Natural killer cell treated with Interleukin-12 subunit alpha and Interleukin-12 subunit beta and Interleukin-15 and Interleukin-18, amount 100 ng/mL, for 72 hours (primary cell): ENCODE measurements around the gene SMG7. TPM values are rescaled to one million over a fixed set of nuclear protein-coding genes. Genes with fewer than 3 reads are reported as not detected.
A peak's percentile ranks its signal among the peaks of the same experiment; 100 is the strongest.

ENCODE experiments used
- ATAC-seq, 2 donors: fragments of 150-1000 bp; cut with Tn5 transposase in 1 of 2; sonication (Bioruptor Pico), chemical (Tn5 transposase) in 1 of 2; 2 replicates each; pipeline ENCODE4 v1.10.0; 2021
- DNase-seq: peaks from one replicate; pipeline ENCODE4 v3.0.0; 2022; ENCODE audit warnings: low spot score
- H3K27ac Mint-ChIP-seq, 2 donors: 1 replicate in 1 of 2; 2 replicates in 1 of 2; pipeline ENCODE4 v1.8.0; 2022; ENCODE audit warnings: mixed read lengths in 2 of 2, mild to moderate bottlenecking in 1 of 2, moderate library complexity in 1 of 2
- H3K27me3 Mint-ChIP-seq, 2 donors: 1 replicate in 1 of 2; 2 replicates in 1 of 2; pipeline ENCODE4 v1.8.0; 2022; ENCODE audit warnings: mixed read lengths in 2 of 2
- H3K36me3 Mint-ChIP-seq: one replicate; pipeline ENCODE4 v1.8.0; 2022; ENCODE audit warnings: mixed read lengths
- H3K4me1 Mint-ChIP-seq, 2 donors: 1 replicate in 1 of 2; 2 replicates in 1 of 2; pipeline ENCODE4 v1.8.0; 2022; ENCODE audit warnings: low read depth in 2 of 2, mixed read lengths in 2 of 2, mild to moderate bottlenecking in 1 of 2
- H3K4me3 Mint-ChIP-seq: one replicate; pipeline ENCODE4 v1.8.0; 2022; ENCODE audit warnings: mixed read lengths
- H3K9me3 Mint-ChIP-seq: 2 replicates; pipeline ENCODE4 v1.8.0; 2022; ENCODE audit warnings: mixed read lengths
- total RNA-seq, 2 donors: library from RNA; stranded (reverse); gene quantifications; one replicate each; pipeline ENCODE4 v1.2.3, GENCODE V29; 2022

SMG7 gene
- total RNA-seq, 2 donors from 2014 or later = 90.2 to 96.1 TPM

- no peak for DNase-seq
- H3K9me3 Mint-ChIP-seq = no peaks in the 10 kb centered on the region
- H3K27ac Mint-ChIP-seq = peak overlapping the region in 1 of 2 donors; percentile 43
- H3K36me3 Mint-ChIP-seq = no peaks in the 10 kb centered on the region
- no peak for ATAC-seq
- H3K27me3 Mint-ChIP-seq = peaks cover 0 to 6% of the 10 kb centered on the region in 2 donors
- no peak overlapping the region for H3K4me3 Mint-ChIP-seq
- peaks cover 0 to 5% of the 10 kb centered on the region in 2 donors for H3K4me1 Mint-ChIP-seq
These were observed 96.8 kb downstream of the SMG7 start for GRCh38 chr1:183569141-183569540.

GRCh38 chr1:183569801-183570200, 97.5 kb downstream of the SMG7 start:
- Mint-ChIP-seq H3K27me3 (peaks cover 0 to 6% of the 10 kb centered on the region in 2 donors), H3K4me1 (peaks cover 0 to 5% of the 10 kb centered on the region in 2 donors), H3K9me3 (no peaks in the 10 kb centered on the region), H3K27ac (no peak overlapping the region), H3K4me3 (no peak overlapping the region), H3K36me3 (no peaks in the 10 kb centered on the region)
- no peak for DNase-seq
- ATAC-seq = no peak

- H3K36me3 Mint-ChIP-seq = no peaks in the 10 kb centered on the region
- no peak overlapping the region for H3K4me3 Mint-ChIP-seq
- peaks cover 0 to 6% of the 10 kb centered on the region in 2 donors for H3K27me3 Mint-ChIP-seq
- no peak for ATAC-seq
- H3K27ac Mint-ChIP-seq = no peak overlapping the region
- DNase-seq = no peak
- H3K4me1 Mint-ChIP-seq = peaks cover 0 to 5% of the 10 kb centered on the region in 2 donors
- H3K9me3 Mint-ChIP-seq = no peaks in the 10 kb centered on the region
These were observed 98.2 kb downstream of the SMG7 start for GRCh38 chr1:183570451-183570850.

GRCh38 chr1:183571678-183572268, 99.5 kb downstream of the SMG7 start:
- Mint-ChIP-seq H3K36me3 (no peaks in the 10 kb centered on the region), H3K27ac (no peak overlapping the region), H3K4me3 (no peak overlapping the region), H3K9me3 (no peaks in the 10 kb centered on the region), H3K27me3 (peaks cover 0 to 6% of the 10 kb centered on the region in 2 donors), H3K4me1 (peaks cover 0 to 5% of the 10 kb centered on the region in 2 donors)
- no peak for DNase-seq
- no peak for ATAC-seq

GRCh38 chr1:183572721-183573120, 100.4 kb downstream of the SMG7 start:
- ATAC-seq = no peak
- no peak for DNase-seq
- no peaks in the 10 kb centered on the region for H3K36me3 Mint-ChIP-seq
- H3K4me1 Mint-ChIP-seq = peaks cover 0 to under 1% of the 10 kb centered on the region in 2 donors
- no peak overlapping the region for H3K4me3 Mint-ChIP-seq
- no peak overlapping the region for H3K27ac Mint-ChIP-seq
- H3K27me3 Mint-ChIP-seq = peaks cover 0 to 6% of the 10 kb centered on the region in 2 donors
- H3K9me3 Mint-ChIP-seq = no peaks in the 10 kb centered on the region

DNA sequence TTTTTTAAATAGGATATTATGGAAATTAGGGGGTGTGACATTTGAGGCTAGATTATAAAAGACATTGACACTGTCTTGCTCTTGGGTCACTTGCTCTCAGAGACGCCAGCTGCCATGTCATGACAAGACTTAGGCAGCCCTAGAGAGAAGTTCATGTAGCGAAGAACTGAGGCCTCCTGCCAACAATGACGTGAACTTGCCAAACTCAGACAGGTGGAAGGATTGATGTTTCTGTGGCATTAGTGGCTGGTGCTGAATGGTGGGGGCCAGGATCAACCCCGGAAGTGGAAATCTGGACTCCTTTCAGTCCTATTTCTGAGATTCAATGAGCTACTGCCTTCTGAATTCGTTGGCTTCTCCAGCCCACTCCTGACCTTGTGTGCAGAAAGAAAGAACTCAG, 103.3 kb downstream of the SMG7 start:
- DNase-seq (no peak), ATAC-seq (no peak)
- H3K9me3 Mint-ChIP-seq = no peaks in the 10 kb centered on the region
- no peaks in the 10 kb centered on the region for H3K27me3 Mint-ChIP-seq
- H3K27ac Mint-ChIP-seq = no peak overlapping the region
- peaks cover 9 to 13% of the 10 kb centered on the region in 2 donors for H3K4me1 Mint-ChIP-seq
- no peak overlapping the region for H3K4me3 Mint-ChIP-seq
- no peaks in the 10 kb centered on the region for H3K36me3 Mint-ChIP-seq

DNA sequence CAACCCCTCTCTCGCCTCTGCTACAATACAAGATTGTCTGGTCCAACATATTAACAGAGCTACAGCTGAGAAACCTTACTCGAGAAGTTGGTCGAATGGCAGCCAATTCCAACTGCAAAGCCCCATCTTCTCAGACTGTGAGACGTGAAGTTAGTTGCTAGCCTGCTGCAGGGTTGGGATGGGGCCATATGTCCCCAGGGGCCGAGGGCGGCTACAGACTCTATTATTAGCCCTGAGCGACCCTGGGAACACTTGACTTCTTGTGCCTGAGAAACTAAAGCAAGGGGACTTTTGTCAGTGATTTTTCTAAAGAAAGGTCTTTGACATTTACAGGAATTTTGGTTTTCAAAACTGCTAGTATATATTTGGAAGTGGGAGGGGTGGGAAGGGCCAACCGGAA, 104.2 kb downstream of the SMG7 start:
- Mint-ChIP-seq H3K4me3 (no peak overlapping the region), H3K9me3 (no peaks in the 10 kb centered on the region), H3K36me3 (no peaks in the 10 kb centered on the region), H3K27ac (no peak overlapping the region), H3K4me1 (peaks cover 9 to 13% of the 10 kb centered on the region in 2 donors), H3K27me3 (no peaks in the 10 kb centered on the region)
- no peak for ATAC-seq
- no peak for DNase-seq

GRCh38 chr1:183577897-183578465, 105.7 kb downstream of the SMG7 start:
- no peak overlapping the region for H3K27ac Mint-ChIP-seq
- no peak overlapping the region for H3K4me3 Mint-ChIP-seq
- peak in 1 of 2 donors; percentile 32 for ATAC-seq
- H3K4me1 Mint-ChIP-seq = peaks cover 9 to 13% of the 10 kb centered on the region in 2 donors
- H3K27me3 Mint-ChIP-seq = no peaks in the 10 kb centered on the region
- no peaks in the 10 kb centered on the region for H3K36me3 Mint-ChIP-seq
- DNase-seq = no peak
- no peaks in the 10 kb centered on the region for H3K9me3 Mint-ChIP-seq

GRCh38 chr1:183578856-183579255, 106.6 kb downstream of the SMG7 start:
- H3K4me1 Mint-ChIP-seq = peaks cover 9 to 17% of the 10 kb centered on the region in 2 donors
- H3K4me3 Mint-ChIP-seq = no peak overlapping the region
- H3K9me3 Mint-ChIP-seq = no peaks in the 10 kb centered on the region
- no peaks in the 10 kb centered on the region for H3K36me3 Mint-ChIP-seq
- no peak for DNase-seq
- no peaks in the 10 kb centered on the region for H3K27me3 Mint-ChIP-seq
- no peak for ATAC-seq
- H3K27ac Mint-ChIP-seq = peak overlapping the region in 1 of 2 donors; percentile 37

DNA sequence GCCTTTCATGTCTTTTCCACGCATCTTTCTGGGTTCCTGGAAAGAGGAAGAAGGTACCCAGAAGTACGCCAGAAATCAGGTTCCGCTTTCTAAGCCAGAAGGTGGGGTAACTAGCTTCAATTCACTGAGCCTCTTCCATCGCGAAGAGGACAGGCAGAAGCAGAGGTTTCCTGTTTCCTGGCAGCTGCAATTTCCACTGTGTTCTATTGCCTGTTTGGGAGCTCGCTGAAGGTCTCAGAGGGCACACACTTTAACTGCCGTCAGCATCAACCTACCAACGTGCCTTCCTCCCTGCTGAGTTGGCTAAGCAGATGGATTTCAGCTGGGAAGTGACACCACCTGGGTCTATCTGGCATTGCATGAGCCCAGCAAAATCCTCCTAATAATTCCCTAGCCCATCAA, 108.0 kb downstream of the SMG7 start:
- no peaks in the 10 kb centered on the region for H3K36me3 Mint-ChIP-seq
- no peak for DNase-seq
- H3K9me3 Mint-ChIP-seq = no peaks in the 10 kb centered on the region
- no peaks in the 10 kb centered on the region for H3K27me3 Mint-ChIP-seq
- peak in 1 of 2 donors; percentile 29 for ATAC-seq
- H3K4me3 Mint-ChIP-seq = no peak overlapping the region
- peaks cover 9 to 20% of the 10 kb centered on the region in 2 donors for H3K4me1 Mint-ChIP-seq
- H3K27ac Mint-ChIP-seq = peak overlapping the region; percentile 28 to 41

GRCh38 chr1:183582021-183582713, 109.9 kb downstream of the SMG7 start:
- Mint-ChIP-seq H3K4me1 (peaks cover 9 to 20% of the 10 kb centered on the region in 2 donors), H3K9me3 (no peaks in the 10 kb centered on the region), H3K27me3 (no peaks in the 10 kb centered on the region), H3K27ac (no peak overlapping the region), H3K4me3 (no peak overlapping the region), H3K36me3 (no peaks in the 10 kb centered on the region)
- no peak for DNase-seq
- ATAC-seq = peak in 1 of 2 donors; percentile 41

DNA sequence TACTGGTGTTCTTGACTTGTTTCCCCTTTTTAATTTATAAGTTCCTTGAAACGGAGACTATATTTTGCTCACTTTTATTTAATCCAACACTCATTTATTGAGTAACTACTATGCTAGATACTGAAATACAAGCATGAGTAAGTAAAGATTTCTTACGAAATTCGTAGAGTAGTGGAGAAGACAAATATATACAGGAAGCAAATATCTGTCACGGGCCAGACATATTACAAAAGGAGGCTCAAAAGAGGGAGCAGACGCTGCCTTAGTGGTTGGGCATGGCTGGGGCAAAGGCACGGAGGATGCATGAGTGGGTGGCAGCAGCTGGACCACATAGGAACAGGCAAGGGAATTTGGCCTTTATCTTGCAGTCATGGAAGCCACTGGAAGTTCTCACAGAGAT, 111.2 kb downstream of the SMG7 start:
- Mint-ChIP-seq H3K27ac (no peak overlapping the region), H3K9me3 (no peaks in the 10 kb centered on the region), H3K36me3 (no peaks in the 10 kb centered on the region), H3K4me1 (peaks cover 9 to 16% of the 10 kb centered on the region in 2 donors), H3K4me3 (no peak overlapping the region), H3K27me3 (no peaks in the 10 kb centered on the region)
- no peak for DNase-seq
- ATAC-seq = no peak

DNA sequence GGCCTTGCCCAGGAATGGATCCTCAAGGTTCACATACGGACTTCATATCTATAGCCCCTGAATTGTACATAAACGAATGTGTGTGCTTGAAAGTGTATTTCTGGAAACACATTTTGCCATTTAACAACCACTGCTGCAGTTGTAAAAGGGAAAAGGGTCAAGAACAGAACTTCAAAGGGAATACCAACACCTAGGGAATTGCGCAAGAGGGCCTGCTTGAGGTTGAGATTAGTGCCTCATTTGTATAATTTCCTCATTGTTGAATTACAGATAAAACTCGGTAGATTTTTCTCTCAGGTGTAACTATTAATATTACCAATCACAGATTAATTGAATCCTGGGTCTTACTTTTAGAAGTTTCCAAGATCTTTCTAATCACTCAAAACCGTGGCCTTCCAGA, 111.8 kb downstream of the SMG7 start:
- no peak for DNase-seq
- no peaks in the 10 kb centered on the region for H3K36me3 Mint-ChIP-seq
- no peak overlapping the region for H3K4me3 Mint-ChIP-seq
- ATAC-seq = no peak
- peaks cover 9 to 16% of the 10 kb centered on the region in 2 donors for H3K4me1 Mint-ChIP-seq
- H3K9me3 Mint-ChIP-seq = no peaks in the 10 kb centered on the region
- no peak overlapping the region for H3K27ac Mint-ChIP-seq
- no peaks in the 10 kb centered on the region for H3K27me3 Mint-ChIP-seq

- Mint-ChIP-seq H3K36me3 (no peaks in the 10 kb centered on the region), H3K4me1 (peaks cover 6 to 18% of the 10 kb centered on the region in 2 donors), H3K9me3 (no peaks in the 10 kb centered on the region), H3K27me3 (no peaks in the 10 kb centered on the region), H3K27ac (no peak overlapping the region), H3K4me3 (no peak overlapping the region)
- DNase-seq = no peak
- ATAC-seq = no peak
These were observed 112.7 kb downstream of the SMG7 start for GRCh38 chr1:183585038-183585437.
